HepG2 (cell line): ENCODE data around the gene ABCC5. TPM values are rescaled to one million over a fixed set of nuclear protein-coding genes. Genes with fewer than 3 reads are reported as not detected.
A peak's percentile ranks its signal among the peaks of the same experiment; 100 is the strongest.

ENCODE experiments used
- ATF1 ChIP-seq: IDR thresholded peaks from 2 replicates; pipeline ENCODE4 v1.6.1; 2016; ENCODE audit warnings: mild to moderate bottlenecking, control low read depth
- BCL6 ChIP-seq: IDR thresholded peaks from 2 replicates; pipeline ENCODE4 v1.6.1; 2016; ENCODE audit warnings: missing genetic modification reagents, missing compliant biosample characterization
- DPF2 ChIP-seq: sonication (generic); formaldehyde crosslinking; IDR thresholded peaks from 2 replicates; pipeline ENCODE4 v1.4.0; 2020; ENCODE audit warnings: mild to moderate bottlenecking, low read depth, missing genetic modification reagents, borderline replicate concordance
- KMT2A ChIP-seq: sonication (generic); formaldehyde crosslinking; IDR thresholded peaks from 2 replicates; pipeline ENCODE4 v1.4.0; 2020; ENCODE audit warnings: missing genetic modification reagents
- MYC ChIP-seq: sonication (generic); formaldehyde crosslinking; IDR thresholded peaks from 2 replicates; pipeline ENCODE4 v1.9.0; 2021; ENCODE audit warnings: missing genetic modification reagents, borderline replicate concordance
- NFYC ChIP-seq: IDR thresholded peaks from 2 replicates; pipeline ENCODE4 v1.6.1; 2016; ENCODE audit warnings: missing genetic modification reagents, missing compliant biosample characterization
- NKX3-1 ChIP-seq: sonication (generic); formaldehyde crosslinking; IDR thresholded peaks from 2 replicates; pipeline ENCODE4 v1.5.0; 2020; ENCODE audit warnings: missing genetic modification reagents
- POLR2AphosphoS5 ChIP-seq: IDR thresholded peaks from 2 replicates; pipeline ENCODE4 v1.6.1; 2012; ENCODE audit warnings: low read depth, low read length
- ZNF331 ChIP-seq: sonication (generic); formaldehyde crosslinking; IDR thresholded peaks from 2 replicates; pipeline ENCODE4 v1.4.0; 2020; ENCODE audit warnings: missing genetic modification reagents
- ZSCAN25 ChIP-seq: sonication (generic); formaldehyde crosslinking; IDR thresholded peaks from 2 replicates; pipeline ENCODE4 v1.8.0; 2022; ENCODE audit warnings: mild to moderate bottlenecking, missing genetic modification reagents
- polyA plus RNA-seq, 8 experiments: library from polyadenylated mRNA; depleted of rRNA in 3 of 8; stranded (reverse) in 7 of 8; unstranded in 1 of 8; fragments of >200 nt; fragmentation: Illumina TruSeq in 4 of 8; extraction: Trizol in 4 of 8; gene quantifications; 2 replicates each; pipeline versions ENCODE4 v1.2.1 to v1.2.3, GENCODE V29; 2011 to 2016; ENCODE audit warnings: low read depth in 4 of 8, missing spikeins in 1 of 8, mixed read lengths in 1 of 8; ENCODE audit not compliant: insufficient read depth in 1 of 8
- total RNA-seq, 5 experiments: library from RNA; depleted of rRNA; stranded (reverse); fragments of >200 nt; fragmentation: Illumina TruSeq; extraction: Trizol; gene quantifications; 2 replicates each; pipeline ENCODE4 v1.2.3, GENCODE V29; 2016; ENCODE audit warnings: low read depth in 1 of 5
- TF ChIP-seq, protein P1 (sequence below): sonication (generic); formaldehyde crosslinking; IDR thresholded peaks from 2 replicates; pipeline ENCODE4 v1.5.1; 2020; ENCODE audit warnings: missing genetic modification reagents, mild to moderate bottlenecking, borderline replicate concordance
- TF ChIP-seq, protein P2 (sequence below): sonication (generic); formaldehyde crosslinking; IDR thresholded peaks from 2 replicates; pipeline ENCODE4 v1.4.0; 2020; ENCODE audit warnings: missing genetic modification reagents, borderline replicate concordance
- TF ChIP-seq, protein P3 (sequence below): sonication (generic); formaldehyde crosslinking; conservative IDR thresholded peaks from 2 replicates; pipeline ENCODE4 v1.8.0; 2022; ENCODE audit warnings: mild to moderate bottlenecking, moderate library complexity, missing genetic modification reagents
- TF ChIP-seq, protein P4 (sequence below): sonication (generic); formaldehyde crosslinking; conservative IDR thresholded peaks from 2 replicates; pipeline ENCODE4 v1.4.0; 2020; ENCODE audit warnings: missing genetic modification reagents
- TF ChIP-seq, protein P5 (sequence below): sonication (generic); formaldehyde crosslinking; IDR thresholded peaks from 2 replicates; pipeline ENCODE4 v1.4.0; 2020; ENCODE audit warnings: missing genetic modification reagents
- TF ChIP-seq, protein P6 (sequence below): IDR thresholded peaks from 2 replicates; pipeline ENCODE4 v1.6.1; 2012; ENCODE audit warnings: low read depth, low read length, improper control_type of control experiment

ABCC5 gene
- total and polyA plus RNA-seq, 2 of the 13 experiments (the other 11 are each of a cell fraction or from before 2014, with no cell fraction given), result 12.5 to 12.7 TPM

DNA sequence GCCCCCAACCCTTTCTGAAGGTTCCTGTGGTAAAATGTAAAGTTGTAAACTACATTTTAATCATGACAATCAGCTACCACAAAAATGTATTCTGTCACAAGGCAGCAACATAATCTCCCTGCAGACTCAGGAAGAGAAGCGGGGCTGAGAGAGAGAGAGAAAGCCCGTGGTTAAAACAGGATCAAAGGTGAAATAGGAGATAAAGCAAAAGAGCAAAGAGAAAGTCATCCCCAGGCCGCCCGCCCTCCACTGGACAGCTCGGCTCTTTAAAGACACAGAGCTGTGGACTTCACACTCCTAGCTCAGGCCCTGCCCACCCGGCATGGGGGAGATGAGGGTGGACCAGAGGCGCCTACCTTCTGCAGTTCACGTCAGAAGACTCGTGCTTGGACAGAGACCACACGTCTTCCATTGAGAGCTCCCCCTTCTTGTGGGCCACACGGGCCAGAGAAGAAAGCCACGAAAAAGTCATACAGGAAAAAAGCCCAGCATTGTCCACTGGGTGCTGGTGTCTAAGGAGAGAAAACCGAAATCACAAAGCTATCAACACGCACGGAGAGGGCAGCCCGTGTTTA lies 29.4 kb downstream of the ABCC5 start (continued):
- TF ChIP-seq, protein P1, sequence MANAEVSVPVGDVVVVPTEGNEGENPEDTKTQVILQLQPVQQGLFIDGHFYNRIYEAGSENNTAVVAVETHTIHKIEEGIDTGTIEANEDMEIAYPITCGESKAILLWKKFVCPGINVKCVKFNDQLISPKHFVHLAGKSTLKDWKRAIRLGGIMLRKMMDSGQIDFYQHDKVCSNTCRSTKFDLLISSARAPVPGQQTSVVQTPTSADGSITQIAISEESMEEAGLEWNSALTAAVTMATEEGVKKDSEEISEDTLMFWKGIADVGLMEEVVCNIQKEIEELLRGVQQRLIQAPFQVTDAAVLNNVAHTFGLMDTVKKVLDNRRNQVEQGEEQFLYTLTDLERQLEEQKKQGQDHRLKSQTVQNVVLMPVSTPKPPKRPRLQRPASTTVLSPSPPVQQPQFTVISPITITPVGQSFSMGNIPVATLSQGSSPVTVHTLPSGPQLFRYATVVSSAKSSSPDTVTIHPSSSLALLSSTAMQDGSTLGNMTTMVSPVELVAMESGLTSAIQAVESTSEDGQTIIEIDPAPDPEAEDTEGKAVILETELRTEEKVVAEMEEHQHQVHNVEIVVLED (CRISPR knock-in tag), result peak; percentile 32; the same call in 1 of the 2 replicates
- peak; percentile 49; the same call in 1 of the 2 replicates for TF ChIP-seq KMT2A (CRISPR knock-in tag)
- TF ChIP-seq, protein P2, sequence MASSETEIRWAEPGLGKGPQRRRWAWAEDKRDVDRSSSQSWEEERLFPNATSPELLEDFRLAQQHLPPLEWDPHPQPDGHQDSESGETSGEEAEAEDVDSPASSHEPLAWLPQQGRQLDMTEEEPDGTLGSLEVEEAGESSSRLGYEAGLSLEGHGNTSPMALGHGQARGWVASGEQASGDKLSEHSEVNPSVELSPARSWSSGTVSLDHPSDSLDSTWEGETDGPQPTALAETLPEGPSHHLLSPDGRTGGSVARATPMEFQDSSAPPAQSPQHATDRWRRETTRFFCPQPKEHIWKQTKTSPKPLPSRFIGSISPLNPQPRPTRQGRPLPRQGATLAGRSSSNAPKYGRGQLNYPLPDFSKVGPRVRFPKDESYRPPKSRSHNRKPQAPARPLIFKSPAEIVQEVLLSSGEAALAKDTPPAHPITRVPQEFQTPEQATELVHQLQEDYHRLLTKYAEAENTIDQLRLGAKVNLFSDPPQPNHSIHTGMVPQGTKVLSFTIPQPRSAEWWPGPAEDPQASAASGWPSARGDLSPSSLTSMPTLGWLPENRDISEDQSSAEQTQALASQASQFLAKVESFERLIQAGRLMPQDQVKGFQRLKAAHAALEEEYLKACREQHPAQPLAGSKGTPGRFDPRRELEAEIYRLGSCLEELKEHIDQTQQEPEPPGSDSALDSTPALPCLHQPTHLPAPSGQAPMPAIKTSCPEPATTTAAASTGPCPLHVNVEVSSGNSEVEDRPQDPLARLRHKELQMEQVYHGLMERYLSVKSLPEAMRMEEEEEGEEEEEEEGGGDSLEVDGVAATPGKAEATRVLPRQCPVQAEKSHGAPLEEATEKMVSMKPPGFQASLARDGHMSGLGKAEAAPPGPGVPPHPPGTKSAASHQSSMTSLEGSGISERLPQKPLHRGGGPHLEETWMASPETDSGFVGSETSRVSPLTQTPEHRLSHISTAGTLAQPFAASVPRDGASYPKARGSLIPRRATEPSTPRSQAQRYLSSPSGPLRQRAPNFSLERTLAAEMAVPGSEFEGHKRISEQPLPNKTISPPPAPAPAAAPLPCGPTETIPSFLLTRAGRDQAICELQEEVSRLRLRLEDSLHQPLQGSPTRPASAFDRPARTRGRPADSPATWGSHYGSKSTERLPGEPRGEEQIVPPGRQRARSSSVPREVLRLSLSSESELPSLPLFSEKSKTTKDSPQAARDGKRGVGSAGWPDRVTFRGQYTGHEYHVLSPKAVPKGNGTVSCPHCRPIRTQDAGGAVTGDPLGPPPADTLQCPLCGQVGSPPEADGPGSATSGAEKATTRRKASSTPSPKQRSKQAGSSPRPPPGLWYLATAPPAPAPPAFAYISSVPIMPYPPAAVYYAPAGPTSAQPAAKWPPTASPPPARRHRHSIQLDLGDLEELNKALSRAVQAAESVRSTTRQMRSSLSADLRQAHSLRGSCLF (CRISPR knock-in tag), result no peak
- no peak for TF ChIP-seq NFYC (CRISPR knock-in tag)
- TF ChIP-seq ZSCAN25 (CRISPR knock-in tag), result peak; percentile 50; the same call in 1 of the 2 replicates
- no peak for TF ChIP-seq NKX3-1 (CRISPR knock-in tag)
- peak; percentile 48; the same call in 1 of the 2 replicates for TF ChIP-seq BCL6 (CRISPR knock-in tag)
- 0 out of 2 replicates have a peak, but pooled peaks have one; percentile 35 for TF ChIP-seq POLR2AphosphoS5
- TF ChIP-seq ZNF331 (CRISPR knock-in tag), result peak; percentile 59; the same call in 1 of the 2 replicates
- peak; percentile 28; the same call in 1 of the 2 replicates for TF ChIP-seq DPF2
- TF ChIP-seq ATF1 (CRISPR knock-in tag), result no peak
- TF ChIP-seq, protein P3, sequence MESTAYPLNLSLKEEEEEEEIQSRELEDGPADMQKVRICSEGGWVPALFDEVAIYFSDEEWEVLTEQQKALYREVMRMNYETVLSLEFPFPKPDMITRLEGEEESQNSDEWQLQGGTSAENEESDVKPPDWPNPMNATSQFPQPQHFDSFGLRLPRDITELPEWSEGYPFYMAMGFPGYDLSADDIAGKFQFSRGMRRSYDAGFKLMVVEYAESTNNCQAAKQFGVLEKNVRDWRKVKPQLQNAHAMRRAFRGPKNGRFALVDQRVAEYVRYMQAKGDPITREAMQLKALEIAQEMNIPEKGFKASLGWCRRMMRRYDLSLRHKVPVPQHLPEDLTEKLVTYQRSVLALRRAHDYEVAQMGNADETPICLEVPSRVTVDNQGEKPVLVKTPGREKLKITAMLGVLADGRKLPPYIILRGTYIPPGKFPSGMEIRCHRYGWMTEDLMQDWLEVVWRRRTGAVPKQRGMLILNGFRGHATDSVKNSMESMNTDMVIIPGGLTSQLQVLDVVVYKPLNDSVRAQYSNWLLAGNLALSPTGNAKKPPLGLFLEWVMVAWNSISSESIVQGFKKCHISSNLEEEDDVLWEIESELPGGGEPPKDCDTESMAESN (CRISPR knock-in tag), result peak; percentile 73; the same call in 1 of the 2 replicates
- TF ChIP-seq, protein P4, sequence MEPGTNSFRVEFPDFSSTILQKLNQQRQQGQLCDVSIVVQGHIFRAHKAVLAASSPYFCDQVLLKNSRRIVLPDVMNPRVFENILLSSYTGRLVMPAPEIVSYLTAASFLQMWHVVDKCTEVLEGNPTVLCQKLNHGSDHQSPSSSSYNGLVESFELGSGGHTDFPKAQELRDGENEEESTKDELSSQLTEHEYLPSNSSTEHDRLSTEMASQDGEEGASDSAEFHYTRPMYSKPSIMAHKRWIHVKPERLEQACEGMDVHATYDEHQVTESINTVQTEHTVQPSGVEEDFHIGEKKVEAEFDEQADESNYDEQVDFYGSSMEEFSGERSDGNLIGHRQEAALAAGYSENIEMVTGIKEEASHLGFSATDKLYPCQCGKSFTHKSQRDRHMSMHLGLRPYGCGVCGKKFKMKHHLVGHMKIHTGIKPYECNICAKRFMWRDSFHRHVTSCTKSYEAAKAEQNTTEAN (CRISPR knock-in tag), result no peak
- TF ChIP-seq, protein P5, sequence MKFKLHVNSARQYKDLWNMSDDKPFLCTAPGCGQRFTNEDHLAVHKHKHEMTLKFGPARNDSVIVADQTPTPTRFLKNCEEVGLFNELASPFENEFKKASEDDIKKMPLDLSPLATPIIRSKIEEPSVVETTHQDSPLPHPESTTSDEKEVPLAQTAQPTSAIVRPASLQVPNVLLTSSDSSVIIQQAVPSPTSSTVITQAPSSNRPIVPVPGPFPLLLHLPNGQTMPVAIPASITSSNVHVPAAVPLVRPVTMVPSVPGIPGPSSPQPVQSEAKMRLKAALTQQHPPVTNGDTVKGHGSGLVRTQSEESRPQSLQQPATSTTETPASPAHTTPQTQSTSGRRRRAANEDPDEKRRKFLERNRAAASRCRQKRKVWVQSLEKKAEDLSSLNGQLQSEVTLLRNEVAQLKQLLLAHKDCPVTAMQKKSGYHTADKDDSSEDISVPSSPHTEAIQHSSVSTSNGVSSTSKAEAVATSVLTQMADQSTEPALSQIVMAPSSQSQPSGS (CRISPR knock-in tag), result peak; percentile 60; the same call in 1 of the 2 replicates
- TF ChIP-seq MYC, result peak; percentile 63; the same call in 1 of the 2 replicates
- TF ChIP-seq, protein P6, sequence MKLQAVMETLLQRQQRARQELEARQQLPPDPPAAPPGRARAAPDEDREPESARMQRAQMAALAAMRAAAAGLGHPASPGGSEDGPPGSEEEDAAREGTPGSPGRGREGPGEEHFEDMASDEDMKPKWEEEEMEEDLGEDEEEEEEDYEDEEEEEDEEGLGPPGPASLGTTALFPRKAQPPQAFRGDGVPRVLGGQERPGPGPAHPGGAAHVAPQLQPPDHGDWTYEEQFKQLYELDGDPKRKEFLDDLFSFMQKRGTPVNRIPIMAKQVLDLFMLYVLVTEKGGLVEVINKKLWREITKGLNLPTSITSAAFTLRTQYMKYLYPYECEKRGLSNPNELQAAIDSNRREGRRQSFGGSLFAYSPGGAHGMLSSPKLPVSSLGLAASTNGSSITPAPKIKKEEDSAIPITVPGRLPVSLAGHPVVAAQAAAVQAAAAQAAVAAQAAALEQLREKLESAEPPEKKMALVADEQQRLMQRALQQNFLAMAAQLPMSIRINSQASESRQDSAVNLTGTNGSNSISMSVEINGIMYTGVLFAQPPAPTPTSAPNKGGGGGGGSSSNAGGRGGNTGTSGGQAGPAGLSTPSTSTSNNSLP, result peak; percentile 37; the same call in 1 of the 2 replicates
